Activated T-cell treated with anti-CD3 and anti-CD28 coated beads for 24 hours (primary cell): ENCODE results near the gene PLET1.
"Not testable (repeated sequence)": the region's sequence is repeated elsewhere in the genome, so short reads cannot be mapped to it uniquely, and the experiment has no call there.

Source experiments
- DNase-seq: peaks from one replicate; pipeline ENCODE4 v3.0.0-alpha.2; 2020; ENCODE audit warnings: low read depth

PLET1 gene

GRCh38 chr11:112211536-112211935, 49.1 kb downstream of the PLET1 start:
- DNase-seq = peak; percentile 20

- DNase-seq = no peak
Observed at GRCh38 chr11:112210890-112211289, 49.8 kb downstream of the PLET1 start.

- DNase-seq = no peak
Observed at GRCh38 chr11:112206071-112206470, 54.6 kb downstream of the PLET1 start.

GRCh38 chr11:112200252-112200651, 60.4 kb downstream of the PLET1 start:
- DNase-seq = no peak

- DNase-seq = not testable (repeated sequence)
Observed at GRCh38 chr11:112199101-112199500, 61.6 kb downstream of the PLET1 start.
